ENCODE data around the gene OR5AU1. TPM values are rescaled to one million over a fixed set of nuclear protein-coding genes. Genes with fewer than 3 reads are reported as not detected.

OR5AU1 gene
- total RNA-seq, 1 experiment from 2014 or later, result not detected

- TF ChIP-seq ELF1 (IDR thresholded peaks at IDR 0.05; ENCODE audit: borderline replicate concordance, low read depth) (no peak), SRF (IDR thresholded peaks at IDR 0.05; ENCODE audit: low read depth) (no peak), CEBPB (IDR thresholded peaks at IDR 0.05; ENCODE audit: low read depth) (no peak), EZH2 (IDR thresholded peaks at IDR 0.05) (no peak), ZFX (IDR thresholded peaks at IDR 0.05) (no peak), EGR1 (IDR thresholded peaks at IDR 0.05; ENCODE audit: low read depth) (no peak), ATF3 (IDR thresholded peaks at IDR 0.05) (no peak), YY1 (IDR thresholded peaks at IDR 0.05; ENCODE audit: extremely low read depth, insufficient replicate concordance, low read depth, low read length) (no peak)
- H3K27me3 ChIP-seq (ENCODE audit: insufficient read depth, low read length), result no peaks in the 10 kb centered on the region
- no peaks in the 10 kb centered on the region for H4K20me1 ChIP-seq (ENCODE audit: insufficient read depth)
- intact Hi-C loops (cut with micrococcal nuclease), result loop anchor here (10.0 kb wide), 1 partner anchor 250 kb away; no protein-coding TSS in a partner anchor
- H3K9me3 ChIP-seq (ENCODE audit: control insufficient read depth in 1 of 2, insufficient read depth in 1 of 2, low read depth in 1 of 2, low read length in 2 of 2), result no peaks in the 10 kb centered on the region
- ATAC-seq (no peak), DNase-seq (ENCODE audit: low read depth, low spot score) (no peak)
- CTCF ChIA-PET, result interaction anchor here (1.0 to 3.5 kb wide), 7 partner anchors 10 to 248 kb away, joined by 3 to 60 read pairs (median 19); no protein-coding TSS in a partner anchor
- RAD21 ChIA-PET (ENCODE audit: low non-redundant PET in 1 of 2, low total read pairs in 2 of 2, uncharacterized antibody in 2 of 2, unreplicated experiment in 2 of 2), result interaction anchor here (1.1 to 1.9 kb wide), 6 partner anchors 13 to 90 kb away, joined by 3 to 16 read pairs (median 7); no protein-coding TSS in a partner anchor
- H3K4me3 ChIP-seq (replicated peaks in 1 of 2; ENCODE audit: low read depth in 1 of 2, low read length in 2 of 2), result peak overlapping the region; percentile 69 to 74
- H3K36me3 ChIP-seq (ENCODE audit: control insufficient read depth in 1 of 2, insufficient read depth in 2 of 2, low read length in 2 of 2), result no peaks in the 10 kb centered on the region
- no peak overlapping the region for H2AFZ ChIP-seq (ENCODE audit: low read depth, low read length, poor library complexity, severe bottlenecking)
- peak overlapping the region; percentile 95 for H3K27ac ChIP-seq (ENCODE audit: low read depth, low read length)
- peaks cover 47 to 71% of the 10 kb centered on the region in 2 experiments for H3K4me1 ChIP-seq (ENCODE audit: control insufficient read depth in 1 of 2, insufficient read depth in 2 of 2, low read length in 2 of 2)
- H3K9ac ChIP-seq (ENCODE audit: low read length), result peak overlapping the region; percentile 90
- no peaks in the 10 kb centered on the region for H3K79me2 ChIP-seq (ENCODE audit: insufficient read depth, low read length)
- BruUV-seq (replicated peaks), result no TSS peak
- peak overlapping the region; percentile 92 for H3K4me2 ChIP-seq (ENCODE audit: low read length)
- POLR2A ChIA-PET, result interaction anchor here (1.0 to 1.7 kb wide), 3 partner anchors 10 to 37 kb away, joined by 3 to 14 read pairs (median 5); no protein-coding TSS in a partner anchor
- H3K9me2 ChIP-seq (ENCODE audit: insufficient read depth), result no peaks in the 10 kb centered on the region
Observed at GRCh38 chr14:21105095-21105494, 50.8 kb downstream of the OR5AU1 start.

Other genes starting within 250 kb of the OR5AU1 start
- gene RNASE2, start 200.6 kb downstream of the OR5AU1 start, total RNA-seq (2021; ENCODE audit: unreplicated experiment), result not detected
- gene METTL17, start 166.1 kb downstream of the OR5AU1 start, total RNA-seq (2021; ENCODE audit: unreplicated experiment), result 93.5 TPM
- not detected for gene SLC39A2, start 156.8 kb downstream of the OR5AU1 start, total RNA-seq (2021; ENCODE audit: unreplicated experiment)
- 18.9 TPM for gene NDRG2, start 131.0 kb downstream of the OR5AU1 start, total RNA-seq (2021; ENCODE audit: unreplicated experiment)
- gene TPPP2, start 125.8 kb downstream of the OR5AU1 start, total RNA-seq (2021; ENCODE audit: unreplicated experiment), result not detected
- 0.15 TPM for gene RNASE13, start 121.3 kb downstream of the OR5AU1 start, total RNA-seq (2021; ENCODE audit: unreplicated experiment)
- gene RNASE7, start 113.7 kb downstream of the OR5AU1 start, total RNA-seq (2021; ENCODE audit: unreplicated experiment), result not detected
- not detected for gene RNASE8, start 98.2 kb downstream of the OR5AU1 start, total RNA-seq (2021; ENCODE audit: unreplicated experiment)
- 6.3 TPM for gene ARHGEF40, start 85.8 kb downstream of the OR5AU1 start, total RNA-seq (2021; ENCODE audit: unreplicated experiment)
- gene ZNF219, start 57.4 kb downstream of the OR5AU1 start, total RNA-seq (2021; ENCODE audit: unreplicated experiment), result 16.6 TPM
- gene TMEM253, start 55.0 kb downstream of the OR5AU1 start, total RNA-seq (2021; ENCODE audit: unreplicated experiment), result 0.59 TPM
- gene HNRNPC, start 113.4 kb upstream of the OR5AU1 start, total RNA-seq (2021; ENCODE audit: unreplicated experiment), result 843 TPM
- gene RPGRIP1, start 124.0 kb upstream of the OR5AU1 start, total RNA-seq (2021; ENCODE audit: unreplicated experiment), result not detected
- 154 TPM for gene SUPT16H, start 228.0 kb upstream of the OR5AU1 start, total RNA-seq (2021; ENCODE audit: unreplicated experiment)

Measured in HCT116 (cell line).